ENCODE measurements around the gene PLCL1.

PLCL1 gene

GRCh38 chr2:197804049-197804757 lies at the start of gene PLCL1:
Gene PLCL1 (plus strand): TSS chr2:197804593.
- peak; percentile 93 for DNase-seq (ENCODE audit: low spot score)

DNA sequence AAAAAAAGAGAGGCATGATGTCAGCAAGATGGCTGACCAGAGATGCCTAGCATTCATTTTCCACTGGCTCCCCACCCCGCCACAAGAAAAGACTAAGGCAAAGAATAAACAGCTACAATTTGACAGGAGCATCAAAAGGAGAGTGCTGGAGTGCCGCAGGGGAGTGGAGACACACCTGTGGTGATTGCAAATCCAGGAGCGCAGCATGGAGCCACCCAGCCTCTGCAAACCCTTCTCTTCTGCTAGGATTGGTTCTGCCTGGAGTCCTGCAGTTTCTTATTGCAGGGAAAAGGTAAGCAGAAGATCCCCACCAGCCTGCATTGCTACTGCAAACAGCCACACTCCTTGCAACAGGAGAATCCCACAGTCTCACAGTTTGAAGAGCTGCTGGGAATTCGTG lies 45.4 kb upstream of the PLCL1 start:
- DNase-seq (ENCODE audit: low spot score) = no peak

- DNase-seq (ENCODE audit: low spot score) = no peak
These were observed 44.6 kb upstream of the PLCL1 start for GRCh38 chr2:197759625-197760292.

- no peak for DNase-seq (ENCODE audit: low spot score)
These were observed 44.1 kb upstream of the PLCL1 start for GRCh38 chr2:197760293-197760657.

DNA sequence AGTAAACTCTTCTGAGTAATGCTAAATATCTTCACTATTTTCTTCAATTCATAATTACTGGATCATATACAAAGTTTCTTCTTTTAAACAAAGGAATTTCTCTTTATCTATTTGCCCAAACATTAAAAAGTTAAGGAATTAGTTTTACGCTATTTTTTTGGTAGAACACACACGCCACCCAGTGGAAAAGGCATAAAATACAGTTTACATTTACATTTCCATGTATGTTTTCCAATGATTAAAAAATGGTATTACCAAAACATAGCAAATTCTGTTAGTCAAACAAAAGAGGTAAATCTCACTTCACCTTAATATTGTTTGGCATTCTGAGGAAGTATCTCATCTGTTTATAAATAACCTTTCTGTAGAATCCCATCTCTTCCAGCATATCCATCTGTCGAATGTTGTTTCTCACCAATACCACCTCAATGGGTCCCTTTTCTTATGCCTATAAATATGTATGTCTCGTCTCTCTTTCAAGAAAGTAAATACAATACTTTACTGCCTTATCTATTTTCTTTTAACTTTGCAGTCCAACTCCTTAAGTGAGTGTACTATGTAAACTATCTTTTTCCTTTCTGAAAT lies 26.5 kb upstream of the PLCL1 start:
- DNase-seq (ENCODE audit: low spot score) = no peak

- no peak for DNase-seq (ENCODE audit: low spot score)
These were observed 25.1 kb upstream of the PLCL1 start for GRCh38 chr2:197779261-197779660.

DNA sequence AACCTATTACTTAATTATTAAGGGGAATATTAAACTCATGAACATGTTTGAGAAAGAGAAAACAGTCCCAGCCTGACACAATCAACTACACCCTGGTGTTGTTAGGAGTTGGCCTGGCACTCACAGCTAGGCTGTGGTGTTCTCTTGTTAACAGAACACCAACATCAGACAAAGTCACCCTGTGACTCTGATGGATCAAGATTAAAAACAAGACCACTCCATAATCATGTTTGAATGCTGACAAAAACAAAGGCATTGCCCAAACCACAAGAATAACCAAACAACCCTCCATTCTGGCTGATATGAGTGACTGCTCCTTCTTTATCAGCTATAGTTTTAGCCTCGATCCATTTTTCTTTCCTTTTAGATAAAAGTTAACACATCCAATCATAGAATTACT lies 22.3 kb upstream of the PLCL1 start:
- DNase-seq (ENCODE audit: low spot score) = no peak

- DNase-seq (ENCODE audit: low spot score) = no peak
These were observed 19.1 kb upstream of the PLCL1 start, which contains the start of gene BOLL for GRCh38 chr2:197784956-197785941. Gene BOLL (minus strand): TSS chr2:197785319. CDS start chr2:197781850, 3,469 bp downstream.

- peak; percentile 86 for DNase-seq (ENCODE audit: low spot score)
These were observed 18.1 kb upstream of the PLCL1 start for GRCh38 chr2:197786010-197786877.

DNA sequence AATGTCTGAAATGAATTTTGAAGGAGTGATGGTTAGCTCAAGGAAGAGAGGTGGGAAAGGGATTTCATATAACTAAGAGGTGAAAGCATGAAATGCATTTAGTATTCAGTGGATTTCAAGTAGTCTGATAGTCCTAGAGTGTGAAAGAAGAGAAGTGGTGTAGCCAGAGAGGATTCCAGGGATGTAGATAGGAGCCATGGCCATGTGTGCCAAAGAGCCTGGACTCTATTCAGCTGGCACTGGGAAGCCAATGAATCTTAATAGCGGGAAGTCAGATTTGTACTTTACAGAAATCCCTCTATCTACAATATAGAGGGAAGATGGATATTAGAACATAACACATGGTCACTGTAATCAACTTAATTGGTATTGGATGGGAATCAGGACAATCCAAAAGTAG lies 10.9 kb upstream of the PLCL1 start:
- no peak for DNase-seq (ENCODE audit: low spot score)

- no peak for DNase-seq (ENCODE audit: low spot score)
These were observed 9.1 kb upstream of the PLCL1 start for GRCh38 chr2:197795277-197795676.

- no peak for DNase-seq (ENCODE audit: low spot score)
These were observed 6.2 kb upstream of the PLCL1 start for GRCh38 chr2:197798187-197798586.

DNA sequence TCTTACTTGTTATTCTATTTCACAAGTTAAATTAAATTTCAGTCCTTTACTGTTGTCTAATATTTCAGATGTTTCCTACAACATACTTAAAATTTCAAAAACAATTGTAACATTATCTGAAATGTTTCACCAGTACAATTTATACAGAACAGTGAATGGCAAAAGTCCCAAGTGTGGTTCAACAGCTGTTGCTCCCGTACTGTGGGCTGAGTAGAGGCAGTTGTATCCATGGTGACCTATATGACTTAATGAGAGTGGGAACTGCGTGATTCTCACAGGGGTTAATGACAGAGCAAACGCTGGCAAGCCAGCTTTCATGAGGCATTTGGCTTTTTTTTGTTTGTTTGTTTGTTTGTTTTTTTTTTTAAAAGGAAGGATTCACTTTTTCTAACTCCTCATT lies 5.3 kb upstream of the PLCL1 start:
- no peak for DNase-seq (ENCODE audit: low spot score)

DNA sequence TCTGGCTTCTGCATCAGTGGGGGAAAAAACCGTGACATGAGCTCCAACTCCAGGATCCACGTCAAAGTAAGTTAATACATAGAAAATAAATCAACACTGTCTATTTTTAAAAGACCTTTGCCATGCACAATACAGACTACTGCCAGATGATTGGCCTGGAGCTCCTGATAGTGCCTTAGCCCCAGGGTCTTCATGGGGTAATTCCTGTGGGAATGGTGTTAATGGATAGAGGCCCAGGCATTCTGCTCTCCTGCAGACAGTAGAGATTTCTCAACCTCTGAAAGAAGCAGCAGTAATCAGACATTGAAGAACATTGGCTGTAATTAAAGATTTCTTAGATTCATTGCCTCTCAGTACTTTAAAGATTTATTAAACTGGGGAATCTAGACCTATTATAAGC lies 4.3 kb upstream of the PLCL1 start:
- DNase-seq (ENCODE audit: low spot score) = no peak

DNA sequence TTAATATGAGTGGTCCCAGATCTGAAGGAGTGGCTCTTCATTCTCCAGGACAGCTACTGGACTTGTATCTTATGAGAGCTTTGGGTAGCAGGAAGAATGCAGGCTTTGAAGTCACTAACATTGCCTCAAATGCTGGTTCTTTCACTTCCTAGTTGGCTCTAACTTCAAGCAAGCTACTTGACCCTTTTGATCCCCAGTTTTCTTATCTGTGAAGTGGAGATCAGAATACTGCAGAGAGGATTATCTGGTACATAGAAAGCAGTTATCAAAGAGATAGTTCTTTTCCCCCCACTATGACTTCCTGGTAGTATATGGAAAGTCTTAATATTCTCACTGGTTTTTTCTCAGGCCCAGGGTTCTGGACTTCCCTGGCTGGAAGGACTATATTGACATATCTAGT lies 3.4 kb upstream of the PLCL1 start:
- DNase-seq (ENCODE audit: low spot score) = no peak

DNA sequence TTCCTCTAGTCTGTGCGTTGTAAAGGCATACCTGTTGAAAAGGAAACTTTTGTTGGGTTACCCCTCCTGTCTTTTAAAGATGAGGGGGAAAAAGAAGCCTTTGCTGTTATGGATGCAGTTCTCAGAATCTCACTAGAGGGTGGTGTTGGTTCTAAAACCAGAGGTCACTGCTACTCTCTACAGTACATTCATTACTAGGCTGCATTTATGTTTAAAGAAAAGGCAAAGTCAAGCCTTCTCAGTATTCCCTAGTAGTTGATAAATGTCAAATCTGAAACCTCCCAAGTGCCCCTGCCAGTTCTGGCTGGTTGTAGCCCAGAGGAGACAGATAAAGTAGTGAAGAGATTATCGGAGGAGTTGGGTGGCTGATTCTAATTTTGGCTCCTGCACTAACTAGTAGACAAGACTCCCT lies 1.4 kb upstream of the PLCL1 start:
- peak; percentile 36 for DNase-seq (ENCODE audit: low spot score)

DNA sequence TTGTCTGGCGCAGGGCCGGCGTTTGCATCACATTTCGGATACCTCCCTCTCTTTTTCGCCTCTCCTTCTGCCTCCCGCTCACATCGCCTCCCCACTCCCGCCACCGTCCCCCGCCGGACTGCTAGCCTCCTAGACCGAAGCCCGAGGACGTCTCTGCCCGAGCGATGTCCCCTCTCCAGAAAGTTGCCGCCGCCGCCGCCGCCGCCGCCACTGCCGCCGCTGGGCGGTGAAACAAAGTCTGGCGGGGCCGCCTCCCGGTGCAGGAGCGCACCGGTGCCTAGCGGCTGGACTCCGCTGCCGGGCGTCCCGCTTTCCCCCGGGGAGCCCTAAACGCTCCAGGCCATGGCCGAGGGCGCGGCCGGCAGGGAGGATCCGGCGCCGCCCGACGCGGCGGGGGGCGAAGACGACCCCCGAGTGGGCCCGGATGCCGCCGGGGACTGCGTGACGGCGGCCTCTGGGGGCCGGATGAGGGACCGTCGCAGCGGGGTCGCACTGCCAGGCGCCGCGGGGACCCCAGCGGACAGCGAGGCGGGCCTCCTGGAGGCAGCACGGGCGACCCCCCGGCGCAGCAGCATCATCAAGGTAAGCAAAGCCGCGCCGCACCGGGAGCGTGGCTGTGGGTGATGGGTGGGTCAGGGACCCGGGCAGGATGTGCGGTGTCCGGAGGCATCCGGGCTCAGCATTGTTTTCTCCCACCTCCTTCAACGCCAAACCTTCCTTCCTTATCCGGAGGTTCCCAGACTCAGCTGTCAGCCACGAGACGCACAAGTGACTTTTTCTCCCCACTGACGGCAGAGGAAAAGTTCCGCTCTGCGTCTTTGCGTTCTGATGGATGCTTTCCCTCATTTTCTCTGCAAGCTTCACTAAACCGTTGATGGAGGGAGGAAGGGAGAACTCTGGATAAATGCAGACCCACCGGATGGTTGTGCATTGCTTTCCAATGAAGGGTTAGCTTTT lies 643 bp downstream of the PLCL1 start:
- DNase-seq (ENCODE audit: low spot score) = peak; percentile 38

DNA sequence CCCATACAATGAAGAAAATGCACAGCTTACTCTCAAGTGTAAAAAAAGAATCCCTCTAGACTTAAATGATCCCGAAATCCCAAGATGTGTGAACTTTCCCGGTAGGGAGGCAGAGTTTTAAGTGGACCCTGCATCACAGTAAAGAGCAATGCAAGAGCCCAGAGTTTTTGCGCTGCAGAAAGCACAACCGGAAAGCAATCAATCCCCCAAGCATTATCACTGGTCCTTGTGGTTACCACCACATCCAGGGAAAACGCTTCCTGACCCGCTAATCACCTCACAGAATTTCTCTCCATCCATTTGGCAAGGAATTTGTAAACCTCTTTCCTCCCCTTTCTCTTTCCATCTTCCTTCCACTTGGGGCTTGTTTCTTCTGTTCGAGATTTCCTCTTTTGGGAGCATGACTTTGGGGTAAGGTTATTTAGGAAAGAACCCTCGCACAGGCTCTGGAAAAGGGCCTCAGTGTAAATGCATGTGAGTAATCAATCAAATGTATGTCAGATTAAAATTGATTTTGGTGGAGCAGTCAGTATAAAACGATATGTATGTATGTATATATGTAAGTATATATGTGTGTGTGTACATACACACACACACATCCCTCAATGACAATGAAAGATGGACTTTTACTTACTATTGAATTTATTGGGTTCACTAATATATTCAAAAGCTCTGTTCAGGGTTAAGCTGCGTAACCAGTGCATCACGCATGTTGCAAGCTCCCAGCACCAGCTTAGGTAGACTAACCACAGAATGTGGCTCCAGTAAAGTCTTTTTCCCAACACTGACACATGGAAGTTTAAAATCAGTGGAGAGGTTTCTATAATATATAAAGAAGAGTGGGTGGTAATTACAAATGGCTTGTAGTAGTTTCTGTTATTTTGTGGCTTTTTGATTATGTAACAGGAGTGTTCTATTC lies 1.6 kb downstream of the PLCL1 start:
- peak; percentile 35 for DNase-seq (ENCODE audit: low spot score)

GRCh38 chr2:197809064-197809463 lies 4.7 kb downstream of the PLCL1 start:
- DNase-seq (ENCODE audit: low spot score) = no peak

Measured in iPS-NIHi11 (cell line).